GM18505 (cell line): Measurements from ENCODE around the gene HTRA3.
"Not testable (repeated sequence)": the region's sequence is repeated elsewhere in the genome, so short reads cannot be mapped to it uniquely, and the experiment has no call there.

ENCODE experiments used
- ATAC-seq: cut with Tn5 transposase; IDR thresholded peaks from one replicate; pipeline ENCODE4 v1.9.1; 2021; ENCODE audit not compliant: unreplicated experiment
- POLR2A ChIP-seq: IDR thresholded peaks from 4 replicates; pipeline ENCODE4 v1.6.1; 2011; ENCODE audit warnings: borderline replicate concordance; ENCODE audit not compliant: insufficient read depth, insufficient read length; ENCODE audit errors: extremely low read depth

Gene HTRA3

GRCh38 chr4:8338351-8338961 is 68.9 kb downstream of the HTRA3 start:
- no peak for TF ChIP-seq POLR2A
- no peak for ATAC-seq

GRCh38 chr4:8340781-8341241 is 71.3 kb downstream of the HTRA3 start:
- ATAC-seq: no peak
- TF ChIP-seq POLR2A: no peak

GRCh38 chr4:8341281-8341680 is 71.7 kb downstream of the HTRA3 start:
- ATAC-seq: not testable (repeated sequence)

GRCh38 chr4:8341691-8342090 is 72.1 kb downstream of the HTRA3 start:
- no peak for TF ChIP-seq POLR2A
- ATAC-seq: no peak

- ATAC-seq: no peak
- no peak for TF ChIP-seq POLR2A
Measured at GRCh38 chr4:8342651-8343261, 73.2 kb downstream of the HTRA3 start.

GRCh38 chr4:8343262-8343966 is 73.9 kb downstream of the HTRA3 start:
- no peak for ATAC-seq

GRCh38 chr4:8343967-8344331 is 74.4 kb downstream of the HTRA3 start:
- no peak for ATAC-seq
- TF ChIP-seq POLR2A: no peak

More at GRCh38 chr4:8343262-8343966, 73.9 kb downstream of the HTRA3 start:
- TF ChIP-seq POLR2A: no peak

- TF ChIP-seq POLR2A: no peak
- ATAC-seq: no peak
Measured at GRCh38 chr4:8344377-8344776, 74.8 kb downstream of the HTRA3 start.

GRCh38 chr4:8345053-8345945 is 75.7 kb downstream of the HTRA3 start:
- no peak for TF ChIP-seq POLR2A
- no peak for ATAC-seq

GRCh38 chr4:8345946-8346814 is 76.6 kb downstream of the HTRA3 start:
- ATAC-seq: no peak
- TF ChIP-seq POLR2A: no peak

- ATAC-seq: no peak
- TF ChIP-seq POLR2A: no peak
Measured at GRCh38 chr4:8346838-8347605, 77.5 kb downstream of the HTRA3 start.

- ATAC-seq: no peak
- TF ChIP-seq POLR2A: no peak
Measured at GRCh38 chr4:8347660-8348059, 78.1 kb downstream of the HTRA3 start.
